T-helper 1 cell treated with Interleukin-12 subunit alpha and Interleukin-12 subunit beta and Interleukin-4 antibody, amounts not matched to agents 30 ng/mL and 1 ng/mL, for 36 hours (primary cell): Measurements from ENCODE around the gene SLC7A1. TPM values are rescaled to one million over a fixed set of nuclear protein-coding genes. Genes with fewer than 3 reads are reported as not detected.
"Not testable (repeated sequence)": the region's sequence is repeated elsewhere in the genome, so short reads cannot be mapped to it uniquely, and the experiment has no call there.

Experiments
- intact Hi-C: fragments of 100-400 bp; cut with micrococcal nuclease; formaldehyde crosslinking; loops from one replicate; pipeline ENCODE4 v1.15.1; 2024
- total RNA-seq: library from RNA; stranded (reverse); gene quantifications from 2 replicates; pipeline ENCODE4 v1.2.3, GENCODE V29; 2022

Gene SLC7A1
- total RNA-seq = 79.3 and 84.3 TPM in 2 replicates

DNA sequence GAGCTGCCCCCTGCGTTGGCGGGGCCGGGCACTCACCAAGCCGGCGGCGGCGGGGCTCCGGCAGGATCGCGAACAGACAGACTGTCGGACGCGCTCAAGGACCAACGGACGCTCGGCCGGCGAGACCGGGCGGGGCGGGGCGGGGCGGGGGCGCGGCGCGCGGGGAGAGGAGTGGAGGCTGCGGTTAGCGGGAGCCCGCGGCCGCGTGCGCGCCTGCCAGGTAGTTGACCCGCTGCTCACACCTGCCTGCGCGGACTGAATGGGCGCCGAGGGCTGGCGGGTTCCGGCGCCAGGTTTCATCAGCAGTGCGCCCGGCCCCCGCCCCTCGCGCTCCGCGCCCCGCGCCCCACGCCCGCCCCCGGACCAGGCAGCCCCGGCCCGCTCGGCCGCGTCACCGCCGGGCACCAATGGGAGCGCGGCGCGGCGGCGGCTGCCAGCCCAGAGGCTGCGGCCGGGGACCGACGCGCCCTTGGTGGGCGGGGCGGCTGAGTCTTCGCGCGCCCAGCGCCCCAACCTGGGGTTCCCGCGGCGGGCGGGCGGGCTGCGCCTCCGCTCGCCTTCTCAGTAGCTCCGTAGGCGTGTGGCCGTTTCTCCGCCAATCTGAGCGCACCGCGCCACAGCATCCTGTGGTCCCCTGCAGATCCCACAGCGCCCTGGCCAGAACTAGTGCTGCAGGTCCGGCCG is at the start of gene SLC7A1:
SLC7A1 (minus strand) TSS at position 309 of the 684 bp plus-strand sequence. CDS start 59,500 bp downstream, outside the sequence.
- intact Hi-C loops = loop anchor here (1.0 to 10.0 kb wide), 14 partner anchors 52 to 1971 kb away; partner anchors contain the start of genes HMGB1, KATNAL1, LNX2 and POLR1D

DNA sequence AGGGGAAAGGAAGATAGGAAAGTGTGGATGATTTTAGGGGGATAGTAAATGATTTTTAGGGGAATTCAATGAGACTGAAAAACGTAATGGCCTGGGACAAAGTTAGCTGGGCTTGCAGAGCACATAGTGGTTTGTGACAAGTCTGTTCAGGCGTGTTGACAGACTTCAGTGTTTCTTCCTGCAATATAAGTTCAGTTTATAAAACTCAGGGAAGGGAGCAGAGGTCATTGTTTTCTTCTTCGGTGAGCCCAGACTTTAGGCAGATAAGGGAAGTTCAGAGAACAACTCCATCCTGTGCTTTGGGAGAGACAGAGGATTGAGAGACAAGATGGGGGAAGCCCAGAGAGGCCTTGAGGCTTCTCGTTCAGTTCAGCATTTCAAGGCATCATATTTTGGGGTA is 45.2 kb upstream of the SLC7A1 start:
- intact Hi-C loops = no loop called here

DNA sequence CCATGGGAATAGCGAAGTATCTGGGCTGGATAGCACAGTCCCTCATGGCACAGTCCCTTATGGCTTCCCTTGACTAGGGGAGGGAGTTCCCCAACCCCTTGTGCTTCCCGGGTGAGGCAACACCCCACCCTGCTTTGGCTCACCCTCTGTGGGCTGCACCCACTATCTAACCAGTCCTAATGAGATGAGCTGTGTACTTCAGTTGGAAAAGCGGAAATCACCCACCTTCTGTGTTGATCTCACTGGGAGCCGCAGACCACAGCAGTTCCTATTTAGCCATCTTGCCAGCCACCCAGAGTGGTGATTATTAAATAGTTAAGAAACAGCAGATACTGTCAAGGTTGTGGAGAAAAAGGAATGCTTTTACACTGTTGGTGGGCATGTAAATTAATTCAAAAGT is 41.3 kb upstream of the SLC7A1 start:
- intact Hi-C loops = not testable (repeated sequence)

DNA sequence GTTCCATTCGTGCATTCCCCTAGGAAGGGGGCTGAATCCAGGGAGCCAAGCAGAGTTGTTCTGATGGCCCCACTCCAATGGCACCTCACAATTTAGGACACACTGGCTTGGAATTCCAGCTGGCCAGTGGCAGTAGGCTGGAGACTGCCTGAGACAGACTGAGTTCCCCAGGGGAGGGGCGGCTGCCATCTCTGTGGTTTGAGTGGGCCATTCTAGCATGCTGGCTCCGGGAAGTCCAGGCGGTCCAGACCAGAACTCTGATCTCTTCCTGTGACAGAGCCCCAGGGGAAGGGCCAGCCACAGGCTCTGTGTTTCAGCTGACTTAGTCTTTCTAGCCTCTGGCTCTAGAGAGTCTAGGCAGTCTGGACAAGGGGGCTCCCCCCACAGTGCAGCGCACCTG is 29.5 kb upstream of the SLC7A1 start:
- intact Hi-C loops = no loop called here

DNA sequence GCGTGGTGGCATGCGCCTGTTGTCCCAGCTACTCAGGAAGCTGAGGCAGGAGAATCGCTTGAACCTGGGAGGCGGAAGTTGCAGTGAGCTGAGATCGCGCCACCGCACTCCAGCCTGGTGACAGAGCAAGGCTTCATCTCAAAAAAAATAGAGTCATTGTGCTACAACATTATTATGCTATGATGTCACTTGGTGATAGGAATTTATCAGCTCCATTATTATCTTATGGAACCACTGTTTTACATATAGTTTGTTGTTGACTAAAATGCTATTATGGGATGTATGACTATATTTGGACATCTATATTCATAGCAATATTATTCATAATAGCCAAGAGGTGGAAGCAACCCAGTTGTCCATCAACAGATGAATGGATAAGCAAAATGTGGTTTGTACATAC is 26.4 kb upstream of the SLC7A1 start:
- intact Hi-C loops = no loop called here

DNA sequence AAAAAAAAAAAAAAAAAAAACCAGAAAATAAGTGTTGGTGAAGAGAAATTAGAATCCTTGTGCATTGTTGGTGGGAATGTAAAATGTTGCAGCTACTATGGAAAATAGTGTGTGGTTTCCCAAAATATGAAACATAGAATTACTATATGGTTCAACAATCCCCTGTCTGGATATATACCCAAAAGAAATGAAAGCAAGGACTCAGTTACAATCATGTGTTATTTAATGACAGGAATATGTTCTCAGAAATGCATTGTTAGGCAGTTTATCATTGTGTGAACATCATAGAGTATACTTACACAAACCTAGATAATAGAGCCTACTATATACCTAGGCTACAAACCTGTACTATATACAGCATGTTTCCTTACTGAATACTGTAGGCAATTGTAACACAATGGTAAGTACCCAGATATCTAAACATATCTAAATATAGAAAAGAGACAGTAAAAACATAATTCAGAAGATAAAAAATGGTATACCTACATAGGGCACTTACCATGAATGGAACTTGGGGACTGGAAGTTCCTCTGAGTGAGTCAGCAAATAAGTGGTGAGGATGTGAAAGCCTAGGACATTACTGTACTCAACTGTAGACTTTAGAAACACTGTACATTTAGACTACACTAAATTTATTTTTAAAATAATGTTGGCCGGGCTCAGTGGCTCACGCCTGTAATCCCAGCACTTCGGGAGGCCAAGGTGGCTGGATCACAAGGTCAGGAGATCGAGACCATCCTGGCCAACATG is 25.7 kb upstream of the SLC7A1 start:
- intact Hi-C loops = no loop called here

DNA sequence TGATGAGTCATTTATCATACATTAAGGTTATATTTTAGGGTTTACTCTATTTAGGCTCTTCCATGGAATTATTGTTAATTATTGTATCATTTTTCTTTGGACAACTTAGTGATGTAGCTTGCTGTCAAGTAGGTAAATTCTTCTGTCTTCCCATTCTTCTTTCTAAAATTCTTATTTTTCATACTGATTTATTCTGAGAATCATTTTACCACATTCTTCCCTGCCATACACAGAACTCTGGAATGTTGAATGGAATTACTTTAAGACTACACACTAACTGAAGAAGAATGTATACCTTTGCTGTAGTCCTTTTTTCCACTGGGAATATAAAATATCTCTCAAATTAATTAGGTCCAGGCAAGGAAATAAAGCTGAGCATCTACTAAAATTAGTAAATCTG is 24.5 kb upstream of the SLC7A1 start:
- intact Hi-C loops = no loop called here

DNA sequence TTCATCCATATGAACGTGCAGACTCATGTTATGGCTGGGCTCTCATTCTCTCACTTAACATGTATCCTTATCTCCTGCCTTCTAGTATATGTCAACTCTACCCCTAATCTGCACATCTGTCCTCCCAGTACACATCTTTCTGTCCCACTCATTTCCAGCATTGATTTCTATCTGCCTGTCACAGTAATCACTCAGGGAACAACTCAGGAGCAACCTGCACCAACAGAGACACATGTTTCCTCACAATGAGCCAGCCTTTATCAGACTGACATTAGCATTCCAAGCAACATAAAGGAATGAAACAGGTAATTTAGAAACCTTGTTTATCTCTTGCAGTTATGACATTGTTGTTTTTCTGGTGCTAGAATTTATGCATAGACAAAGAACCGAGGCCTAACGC is 17.6 kb upstream of the SLC7A1 start:
- intact Hi-C loops = no loop called here

DNA sequence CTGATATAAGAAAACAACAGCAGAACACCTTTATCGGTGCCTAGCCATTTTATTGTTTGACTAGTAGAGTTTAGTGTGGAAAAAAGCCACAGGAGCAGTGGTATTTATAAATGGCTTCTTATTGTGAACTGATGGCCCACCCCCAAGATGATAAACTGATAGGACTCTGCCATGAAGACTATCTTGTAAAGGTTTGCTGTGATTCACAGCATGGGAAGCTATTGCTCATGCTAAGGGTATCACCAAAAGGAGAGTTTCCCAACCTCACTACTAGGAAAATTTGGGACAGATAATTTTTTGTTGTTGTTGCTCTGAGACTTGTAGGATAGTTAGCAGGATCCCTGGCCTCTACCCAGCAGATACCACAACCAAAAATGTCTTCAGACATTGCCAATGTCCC is 12.0 kb upstream of the SLC7A1 start:
- intact Hi-C loops = no loop called here

DNA sequence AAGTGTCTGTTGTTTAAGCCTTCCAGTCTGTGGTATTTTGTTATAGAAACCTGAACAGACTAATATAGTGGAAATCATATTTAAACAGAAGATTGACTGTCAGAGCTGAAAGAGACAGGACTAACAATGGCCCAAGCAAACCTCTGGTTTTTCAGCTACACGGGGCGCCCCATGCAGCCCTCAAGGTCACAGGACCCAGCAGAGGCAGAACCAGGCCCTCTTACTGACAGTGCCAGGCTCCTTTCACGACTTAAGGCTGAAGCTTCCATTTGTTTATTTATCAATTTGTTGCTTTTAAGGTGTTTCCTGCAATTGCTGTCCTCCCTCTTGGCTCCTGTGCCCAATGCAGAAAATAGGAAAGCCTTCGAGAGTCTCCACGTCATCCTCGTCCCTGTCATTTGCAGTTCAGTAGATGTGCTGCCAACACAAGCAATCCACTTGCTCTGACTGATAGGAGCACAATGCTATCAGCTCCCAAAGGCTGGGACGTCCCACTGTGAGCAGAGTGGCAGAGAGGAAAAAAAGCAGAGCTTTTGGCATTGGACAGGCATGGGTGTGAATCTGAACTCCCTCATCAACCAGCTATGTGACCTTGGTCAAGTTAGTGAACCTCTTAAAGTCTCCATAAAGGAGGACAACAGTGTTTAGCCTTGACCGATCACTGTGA is 10.5 kb upstream of the SLC7A1 start:
- intact Hi-C loops = no loop called here

DNA sequence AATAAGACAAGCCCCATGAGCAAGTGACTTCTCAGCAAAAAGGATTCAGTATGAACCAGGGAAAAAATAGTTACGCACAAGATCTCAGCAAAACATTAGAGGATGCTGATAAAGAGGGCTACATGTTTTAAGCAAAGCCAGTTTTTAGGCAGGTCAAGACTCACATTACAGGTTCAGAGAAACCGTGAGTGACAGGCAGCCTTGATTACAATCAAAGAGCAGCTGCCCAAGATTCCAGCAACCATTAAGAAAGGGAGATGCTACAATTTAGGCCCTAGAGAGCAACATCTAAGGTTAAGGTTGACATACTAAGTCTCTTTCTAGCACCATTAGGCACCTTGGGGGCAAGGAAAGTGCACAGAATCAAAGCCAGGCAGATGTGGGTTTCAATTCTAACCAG is 2.8 kb upstream of the SLC7A1 start:
- intact Hi-C loops = loop anchor here (5.0 to 10.0 kb wide), 6 partner anchors 49 to 1974 kb away; partner anchors contain the start of genes HMGB1, KATNAL1, LNX2 and POLR1D

DNA sequence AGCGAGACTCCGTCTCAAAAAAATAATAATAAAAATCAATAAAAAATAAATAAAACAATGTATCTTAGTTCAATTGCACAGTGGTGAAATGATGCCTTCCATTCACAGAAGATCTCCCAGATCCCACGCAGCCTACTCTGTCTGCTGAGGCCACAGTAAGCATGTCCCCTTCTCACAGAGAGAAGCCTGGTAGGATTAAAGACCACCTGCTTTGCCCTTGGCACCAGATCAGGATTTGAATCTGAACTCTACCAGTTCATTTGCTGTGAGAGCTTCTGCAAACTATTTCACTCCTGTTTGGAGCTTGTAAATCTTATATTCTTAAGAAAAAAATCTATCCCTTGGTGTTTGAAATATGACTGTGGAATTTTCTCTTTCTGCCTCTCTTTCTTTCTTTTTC is 2.2 kb upstream of the SLC7A1 start:
- intact Hi-C loops = loop anchor here (5.0 to 10.0 kb wide), 6 partner anchors 50 to 1973 kb away; partner anchors contain the start of genes HMGB1, KATNAL1, LNX2 and POLR1D

DNA sequence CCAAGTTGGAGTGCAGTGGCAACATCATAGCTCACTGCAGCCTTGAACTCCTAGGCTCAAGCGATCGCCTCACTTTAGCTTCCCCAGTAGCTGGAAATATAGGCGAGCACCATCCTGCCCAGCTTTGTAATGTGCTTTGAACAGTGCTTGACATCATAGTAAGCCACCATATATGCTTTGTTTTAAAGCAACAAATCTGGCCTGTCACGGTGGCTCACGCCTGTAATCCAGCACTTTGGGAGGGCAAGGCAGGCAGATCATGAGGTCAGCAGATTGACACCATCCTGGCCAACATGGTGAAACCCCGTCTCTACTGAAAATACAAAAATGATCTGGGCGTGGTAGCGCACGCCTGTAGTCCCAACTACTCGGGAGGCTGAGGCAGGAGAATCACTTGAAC is 1.8 kb upstream of the SLC7A1 start:
- intact Hi-C loops = loop anchor here (5.0 to 10.0 kb wide), 6 partner anchors 50 to 1972 kb away; partner anchors contain the start of genes HMGB1, KATNAL1, LNX2 and POLR1D

DNA sequence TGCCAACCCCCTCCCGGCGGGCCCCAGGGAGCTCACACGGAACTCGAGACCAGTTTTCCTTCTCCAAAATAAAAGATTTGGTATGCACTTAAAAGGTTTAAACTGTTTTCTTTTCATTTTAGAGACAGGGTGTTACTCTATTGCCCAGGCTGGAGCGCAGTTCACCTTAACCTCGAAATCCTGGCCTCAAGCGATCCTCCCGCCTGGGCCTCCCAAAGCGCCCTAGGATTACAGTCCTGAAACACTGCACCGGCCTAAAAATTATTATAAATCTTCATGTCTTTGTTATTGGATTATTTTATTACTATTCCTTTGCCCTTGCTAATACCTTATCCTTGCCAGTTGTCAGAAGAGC is 553 bp upstream of the SLC7A1 start:
- intact Hi-C loops = loop anchor here (5.0 to 10.0 kb wide), 6 partner anchors 51 to 1971 kb away; partner anchors contain the start of genes HMGB1, KATNAL1, LNX2 and POLR1D

DNA sequence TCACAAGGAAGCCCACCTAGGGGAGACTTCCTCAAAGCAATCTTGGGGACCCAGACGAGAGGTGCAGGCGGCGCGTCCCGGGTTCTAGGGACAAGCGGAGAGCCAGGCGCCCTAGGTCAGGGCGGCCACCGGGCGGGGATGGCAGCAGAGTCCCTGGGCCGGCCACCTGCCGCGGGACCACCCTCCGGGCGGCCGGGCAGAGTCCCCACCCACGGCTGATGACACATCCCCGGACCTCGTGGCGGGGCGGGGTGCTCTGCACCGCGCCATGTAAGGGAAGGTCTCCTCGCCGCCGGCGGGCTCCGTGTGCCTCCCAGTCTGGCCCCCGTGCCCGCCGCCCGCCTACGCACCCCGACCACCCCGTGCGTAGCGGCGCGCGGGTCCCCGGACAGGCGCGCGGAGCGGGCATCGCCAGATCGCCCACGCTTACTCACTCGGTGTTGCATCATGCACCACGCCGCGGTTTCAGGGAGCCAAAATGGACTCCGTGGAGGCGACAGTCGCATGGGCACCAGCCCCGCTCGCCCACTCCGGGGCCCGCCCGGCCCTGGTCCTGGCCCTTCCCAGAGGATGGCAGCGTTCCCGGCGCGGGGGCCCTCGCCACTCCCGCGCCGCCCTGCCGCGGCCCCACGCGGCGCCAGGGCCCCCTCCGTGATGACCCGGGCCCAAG is 643 bp downstream of the SLC7A1 start:
- intact Hi-C loops = loop anchor here (1.0 to 10.0 kb wide), 14 partner anchors 52 to 1970 kb away; partner anchors contain the start of genes HMGB1, KATNAL1, LNX2 and POLR1D

DNA sequence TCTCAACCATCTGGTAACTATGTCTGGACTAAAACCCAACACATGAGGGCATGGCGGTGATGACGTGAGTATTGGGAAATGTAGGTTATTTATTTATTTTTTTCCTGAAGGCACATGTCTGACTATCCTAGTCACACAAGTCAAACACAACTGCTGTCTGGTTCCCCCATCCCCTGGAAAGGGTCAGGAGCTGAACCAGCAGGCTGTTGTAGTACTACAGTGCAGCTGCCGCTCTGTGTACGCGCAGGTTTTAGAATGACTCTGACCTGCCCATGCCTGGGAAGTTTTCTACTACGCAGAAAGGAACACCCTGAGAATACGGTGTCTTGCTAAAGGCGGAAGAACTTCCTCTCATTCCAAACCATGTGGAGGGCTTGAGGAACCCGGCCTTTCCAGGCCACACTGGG is 1.2 kb downstream of the SLC7A1 start:
- intact Hi-C loops = loop anchor here (2.0 to 10.0 kb wide), 6 partner anchors 340 to 1970 kb away; partner anchors contain the start of genes HMGB1, KATNAL1, LNX2 and POLR1D

DNA sequence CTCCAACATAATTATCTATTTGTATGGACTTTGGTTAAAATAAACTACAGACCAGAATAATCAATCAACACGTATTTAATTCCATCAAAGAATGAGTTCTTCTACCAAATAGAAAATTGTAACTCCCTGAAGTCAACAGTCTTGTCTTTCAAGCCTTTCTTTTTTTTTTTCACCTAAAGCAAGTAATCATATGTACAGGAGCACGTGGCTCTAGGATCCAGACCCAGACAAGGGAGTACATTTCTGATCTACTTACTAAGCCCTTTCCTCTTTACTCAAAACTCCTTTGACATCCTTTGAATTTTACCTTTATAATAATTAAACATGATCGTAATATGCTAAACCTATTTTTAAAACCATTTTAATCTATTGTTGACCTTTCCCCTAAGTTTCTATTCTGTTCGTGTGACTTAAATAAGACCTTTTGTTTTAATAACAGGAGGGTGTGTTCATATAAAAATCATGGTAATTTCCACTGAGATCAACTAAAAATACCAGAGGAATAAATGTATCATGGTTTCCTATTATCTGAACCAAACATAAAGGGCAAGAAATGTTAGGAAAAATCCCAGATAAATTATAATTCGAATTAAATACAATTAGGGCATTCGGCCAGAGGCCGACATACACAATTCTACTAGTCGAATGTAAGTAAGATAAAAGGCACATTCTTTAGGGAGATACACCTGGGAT is 1.7 kb downstream of the SLC7A1 start:
- intact Hi-C loops = loop anchor here (2.0 to 10.0 kb wide), 6 partner anchors 341 to 1969 kb away; partner anchors contain the start of genes HMGB1, KATNAL1, LNX2 and POLR1D

DNA sequence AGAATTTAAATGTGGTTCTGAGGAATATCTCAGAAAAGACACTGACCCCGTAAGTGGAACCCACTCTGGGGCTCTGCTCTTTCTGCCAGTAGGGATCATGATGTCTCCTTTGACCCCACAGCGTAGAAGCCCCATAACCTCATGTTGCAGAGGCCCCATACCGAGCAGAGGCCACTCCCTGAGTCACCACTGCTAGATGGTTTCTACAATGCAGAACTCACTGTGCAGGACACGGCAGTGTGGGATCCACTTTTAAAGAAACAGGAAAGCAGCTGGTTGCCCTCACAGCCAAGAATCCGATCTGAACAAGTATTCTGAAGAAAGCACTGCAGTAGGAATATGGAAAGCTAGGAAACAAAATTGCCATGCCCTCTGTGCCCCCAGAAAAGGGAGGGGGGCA is 4.2 kb downstream of the SLC7A1 start:
- intact Hi-C loops = loop anchor here (10.0 kb wide), 3 partner anchors 713 to 1967 kb away; partner anchors contain the start of genes HMGB1, KATNAL1, LNX2 and POLR1D

DNA sequence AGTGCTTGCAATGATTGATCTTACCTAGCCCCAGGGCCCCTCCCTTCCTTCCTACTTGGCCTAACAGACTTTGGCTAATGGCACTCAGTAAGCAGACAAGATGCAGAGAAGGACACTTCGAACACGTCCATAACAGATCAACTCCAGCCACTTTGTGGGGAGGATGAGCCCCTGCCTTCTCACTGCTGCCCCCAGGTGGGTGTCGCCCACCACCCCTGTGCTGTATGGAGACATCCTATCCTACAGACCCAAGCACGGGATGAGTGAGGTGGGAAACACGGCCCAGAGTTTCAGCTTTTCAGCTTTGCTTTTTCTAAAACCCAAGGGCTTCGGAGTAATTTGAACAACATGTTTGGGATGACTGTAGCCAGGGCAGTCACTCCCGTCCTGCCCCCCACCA is 5.5 kb downstream of the SLC7A1 start:
- intact Hi-C loops = loop anchor here (10.0 kb wide), 3 partner anchors 715 to 1965 kb away; partner anchors contain the start of genes HMGB1, KATNAL1, LNX2 and POLR1D

DNA sequence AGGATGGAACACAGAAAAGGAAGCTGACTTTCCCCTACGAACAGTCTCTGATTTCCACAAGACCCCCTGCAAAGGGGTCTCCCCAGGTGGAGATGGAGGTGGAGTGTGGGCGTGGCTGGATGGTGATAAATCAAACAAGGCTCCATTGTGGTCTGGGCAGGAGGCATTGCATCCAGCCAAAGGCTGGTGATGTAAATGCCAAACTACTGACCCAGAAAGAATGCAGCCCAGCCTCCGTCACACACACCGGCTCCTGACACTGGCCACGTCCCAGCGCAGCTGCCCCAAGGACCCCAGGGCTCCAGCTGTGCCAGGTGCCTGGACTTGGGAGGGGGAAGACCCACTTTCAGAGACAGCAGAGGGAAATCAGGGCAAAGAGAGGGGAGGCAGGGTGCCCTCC is 6.3 kb downstream of the SLC7A1 start:
- intact Hi-C loops = no loop called here
